IPS-NIHi7 (cell line): ENCODE data around the gene GPR157.
"Not testable (repeated sequence)": the region's sequence is repeated elsewhere in the genome, so short reads cannot be mapped to it uniquely, and the experiment has no call there.

Experiments
- DNase-seq: peaks from one replicate; pipeline ENCODE4 v3.0.0; 2012; ENCODE audit warnings: mixed read lengths; ENCODE audit errors: extremely low spot score

GPR157 gene

GRCh38 chr1:9145714-9146113, 16.8 kb upstream of the GPR157 start:
- no peak for DNase-seq

- DNase-seq = peak; percentile 31
Observed at GRCh38 chr1:9145021-9145668, 16.2 kb upstream of the GPR157 start.

GRCh38 chr1:9144494-9144893, 15.6 kb upstream of the GPR157 start:
- DNase-seq = not testable (repeated sequence)

GRCh38 chr1:9143250-9143649, 14.3 kb upstream of the GPR157 start:
- peak; percentile 7 for DNase-seq

- DNase-seq = no peak
Observed at GRCh38 chr1:9139930-9140329, 11.0 kb upstream of the GPR157 start.

- DNase-seq = no peak
Observed at GRCh38 chr1:9136932-9137331, 8.0 kb upstream of the GPR157 start.

GRCh38 chr1:9135073-9135836, 6.4 kb upstream of the GPR157 start:
- no peak for DNase-seq

- DNase-seq = no peak
Observed at GRCh38 chr1:9133870-9134585, 5.1 kb upstream of the GPR157 start.

GRCh38 chr1:9129266-9130041, 552 bp upstream of the GPR157 start:
- peak; percentile 98 for DNase-seq

- DNase-seq = peak; percentile 8
Observed at GRCh38 chr1:9128166-9128519, 759 bp downstream of the GPR157 start.

- peak; percentile 7 for DNase-seq
Observed at GRCh38 chr1:9127395-9128165, 1.3 kb downstream of the GPR157 start.

- DNase-seq = no peak
Observed at GRCh38 chr1:9126511-9126910, 2.4 kb downstream of the GPR157 start.

GRCh38 chr1:9125847-9126246, 3.1 kb downstream of the GPR157 start:
- not testable (repeated sequence) for DNase-seq

- DNase-seq = no peak
Observed at GRCh38 chr1:9125325-9125724, 3.6 kb downstream of the GPR157 start.

GRCh38 chr1:9124389-9124788, 4.5 kb downstream of the GPR157 start:
- DNase-seq = not testable (repeated sequence)

- not testable (repeated sequence) for DNase-seq
Observed at GRCh38 chr1:9123665-9124064, 5.2 kb downstream of the GPR157 start.

- DNase-seq = no peak
Observed at GRCh38 chr1:9121496-9122409, 7.1 kb downstream of the GPR157 start.

- no peak for DNase-seq
Observed at GRCh38 chr1:9120312-9120958, 8.5 kb downstream of the GPR157 start.

GRCh38 chr1:9119745-9120144, 9.2 kb downstream of the GPR157 start:
- DNase-seq = no peak

- no peak for DNase-seq
Observed at GRCh38 chr1:9118186-9118585, 10.7 kb downstream of the GPR157 start.
